Mucosa of gallbladder (tissue), 1 donor: ENCODE results near the gene LMOD1. TPM values are rescaled to one million over a fixed set of nuclear protein-coding genes. Genes with fewer than 3 reads are reported as not detected.
"Not testable (repeated sequence)": the region's sequence is repeated elsewhere in the genome, so short reads cannot be mapped to it uniquely, and the experiment has no call there.

Source experiments
- DNase-seq: peaks from one replicate; pipeline ENCODE4 v3.0.0-alpha.2; 2020; ENCODE audit warnings: low spot score
- total RNA-seq: library from RNA; stranded (reverse); gene quantifications from one replicate; pipeline ENCODE4 v1.2.1, GENCODE V29; 2021
- donor health status: DM: no; HTN: no; CAD: no.

LMOD1 gene
- 257 TPM for total RNA-seq

GRCh38 chr1:201946224-201946908, at the start of gene LMOD1:
Gene LMOD1 (minus strand): TSS chr1:201946548. CDS start chr1:201946340, 208 bp downstream.
- DNase-seq, result peak; percentile 87

- DNase-seq, result no peak
Observed at GRCh38 chr1:201990427-201990826, 44.1 kb upstream of the LMOD1 start.

GRCh38 chr1:201989354-201990128, 43.2 kb upstream of the LMOD1 start:
- no peak for DNase-seq

GRCh38 chr1:201988601-201989000, 42.3 kb upstream of the LMOD1 start:
- no peak for DNase-seq

GRCh38 chr1:201985355-201985754, 39.0 kb upstream of the LMOD1 start:
- DNase-seq, result no peak

GRCh38 chr1:201984446-201984845, 38.1 kb upstream of the LMOD1 start:
- DNase-seq, result no peak

GRCh38 chr1:201983380-201983805, 37.0 kb upstream of the LMOD1 start:
- DNase-seq, result no peak

- DNase-seq, result peak; percentile 71
Observed at GRCh38 chr1:201982623-201983379, 36.5 kb upstream of the LMOD1 start, which contains the start of gene RNPEP. Gene RNPEP (plus strand): TSS chr1:201982648. CDS start chr1:201982667, 19 bp downstream.

GRCh38 chr1:201982082-201982622, 35.8 kb upstream of the LMOD1 start:
- peak; percentile 77 for DNase-seq

- no peak for DNase-seq
Observed at GRCh38 chr1:201970334-201971159, 24.2 kb upstream of the LMOD1 start.

GRCh38 chr1:201968202-201968925, 22.0 kb upstream of the LMOD1 start:
- DNase-seq, result no peak

- DNase-seq, result no peak
Observed at GRCh38 chr1:201966171-201966570, 19.8 kb upstream of the LMOD1 start.

GRCh38 chr1:201964261-201964660, 17.9 kb upstream of the LMOD1 start:
- no peak for DNase-seq

GRCh38 chr1:201962382-201962781, 16.0 kb upstream of the LMOD1 start:
- DNase-seq, result not testable (repeated sequence)

- no peak for DNase-seq
Observed at GRCh38 chr1:201958348-201958747, 12.0 kb upstream of the LMOD1 start.

GRCh38 chr1:201955729-201956143, 9.4 kb upstream of the LMOD1 start:
- no peak for DNase-seq

GRCh38 chr1:201955009-201955728, 8.8 kb upstream of the LMOD1 start, which contains the start of gene TIMM17A:
Gene TIMM17A (plus strand): TSS chr1:201955503. CDS start chr1:201955527, 24 bp downstream.
- peak; percentile 96 for DNase-seq

- DNase-seq, result no peak
Observed at GRCh38 chr1:201954263-201955008, 8.1 kb upstream of the LMOD1 start.

GRCh38 chr1:201949491-201949890, 3.1 kb upstream of the LMOD1 start:
- no peak for DNase-seq
